HTR-8/SVneo (cell line): Measurements from ENCODE around the gene ANKFN1.
"Not testable (repeated sequence)": the region's sequence is repeated elsewhere in the genome, so short reads cannot be mapped to it uniquely, and the experiment has no call there.

ENCODE experiments used
- DNase-seq: peaks from one replicate; pipeline ENCODE4 v3.0.0; 2011; ENCODE audit warnings: low spot score, mixed read lengths; ENCODE audit not compliant: insufficient read length
- FAIRE-seq: peaks from 2 replicates; lab custom pipeline; 2011; peaks lifted over from hg19 to GRCh38; lab: Jason Lieb, UNC

ANKFN1 gene

GRCh38 chr17:56262803-56263202 is 109.5 kb downstream of the ANKFN1 start:
- DNase-seq (no peak), FAIRE-seq (no peak)

- FAIRE-seq (no peak), DNase-seq (no peak)
Observed at GRCh38 chr17:56269556-56270389, 116.5 kb downstream of the ANKFN1 start.

DNA sequence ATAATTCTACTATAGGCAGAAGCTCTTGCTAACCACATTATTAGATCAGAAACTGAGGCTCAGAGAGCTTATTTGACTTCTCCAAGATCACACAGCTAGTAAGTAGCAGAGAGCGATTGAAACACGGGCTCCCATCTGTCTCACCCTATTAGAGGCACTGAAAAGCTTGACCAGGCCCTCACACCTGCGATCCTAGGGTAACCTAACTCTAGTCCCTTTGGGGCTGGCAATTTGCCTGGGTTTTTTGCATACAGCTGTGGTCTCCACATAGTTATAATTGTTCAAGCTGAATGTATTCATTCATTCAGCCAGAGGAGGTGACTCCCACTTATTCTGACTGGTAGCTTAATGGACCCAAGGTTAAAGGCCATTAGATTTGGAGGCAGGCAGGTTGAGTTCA is 121.2 kb downstream of the ANKFN1 start:
- FAIRE-seq, result no peak
- DNase-seq, result no peak

DNA sequence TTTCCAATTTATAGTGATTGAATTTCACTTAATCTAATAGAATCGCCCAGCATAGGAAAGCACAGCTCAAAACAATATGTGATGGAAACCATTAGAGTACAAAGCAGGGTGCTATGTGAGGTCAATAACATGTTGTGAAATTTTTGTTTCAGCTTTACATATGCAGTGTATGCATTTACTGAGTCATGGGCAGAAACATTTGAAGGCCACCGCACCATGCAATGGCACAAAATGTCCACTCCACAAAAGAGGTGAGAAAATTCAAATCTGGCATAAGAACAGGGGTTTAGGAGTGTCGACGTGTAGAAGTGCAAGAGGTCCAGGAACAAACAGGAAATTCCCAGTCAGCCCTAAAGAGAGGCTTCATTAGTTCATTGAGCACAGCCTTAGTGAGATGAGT is 131.2 kb downstream of the ANKFN1 start:
- DNase-seq (no peak), FAIRE-seq (no peak)

GRCh38 chr17:56288786-56289185 is 135.5 kb downstream of the ANKFN1 start:
- not testable (repeated sequence) for DNase-seq
- peak; percentile 46 for FAIRE-seq

- FAIRE-seq (no peak), DNase-seq (no peak)
Observed at GRCh38 chr17:56289321-56289720, 136.0 kb downstream of the ANKFN1 start.

DNA sequence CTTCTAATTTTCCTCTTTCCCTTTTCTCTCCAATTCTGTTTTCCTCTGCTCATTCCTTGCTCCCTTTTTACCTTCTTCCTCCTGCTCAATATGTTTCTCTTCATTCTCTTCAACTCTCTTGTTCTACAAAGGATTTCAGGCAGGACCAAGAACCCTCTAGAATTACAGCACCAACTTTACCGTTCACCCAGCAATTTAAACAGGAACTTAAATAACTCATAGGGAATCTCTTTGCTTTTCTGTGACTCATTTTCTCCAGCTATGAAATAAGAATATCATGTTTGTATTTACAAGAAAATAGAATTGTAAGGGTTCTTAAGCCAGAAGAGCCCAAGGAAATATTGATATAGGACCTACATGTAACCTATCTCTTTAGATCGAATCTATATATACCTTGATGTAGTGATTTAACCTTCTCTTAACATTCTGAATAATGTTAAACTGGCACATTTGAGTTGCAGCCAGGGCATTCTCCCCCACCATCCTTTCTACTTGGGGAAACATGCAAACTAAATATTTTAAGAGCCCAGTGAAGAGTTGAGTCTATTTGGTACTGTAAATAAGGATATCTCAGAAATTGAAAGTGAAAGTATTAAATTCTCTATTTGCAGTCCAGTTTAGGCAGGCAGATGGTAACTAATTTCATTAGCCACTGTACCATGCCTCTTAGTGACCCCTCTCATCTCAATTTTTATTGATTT is 137.0 kb downstream of the ANKFN1 start:
- DNase-seq (no peak), FAIRE-seq (no peak)

- peak; percentile 69 for FAIRE-seq
- DNase-seq, result no peak
Observed at GRCh38 chr17:56290802-56291118, 137.5 kb downstream of the ANKFN1 start.

GRCh38 chr17:56291226-56291805 is 138.0 kb downstream of the ANKFN1 start:
- no peak for DNase-seq
- FAIRE-seq, result peak; percentile 48

DNA sequence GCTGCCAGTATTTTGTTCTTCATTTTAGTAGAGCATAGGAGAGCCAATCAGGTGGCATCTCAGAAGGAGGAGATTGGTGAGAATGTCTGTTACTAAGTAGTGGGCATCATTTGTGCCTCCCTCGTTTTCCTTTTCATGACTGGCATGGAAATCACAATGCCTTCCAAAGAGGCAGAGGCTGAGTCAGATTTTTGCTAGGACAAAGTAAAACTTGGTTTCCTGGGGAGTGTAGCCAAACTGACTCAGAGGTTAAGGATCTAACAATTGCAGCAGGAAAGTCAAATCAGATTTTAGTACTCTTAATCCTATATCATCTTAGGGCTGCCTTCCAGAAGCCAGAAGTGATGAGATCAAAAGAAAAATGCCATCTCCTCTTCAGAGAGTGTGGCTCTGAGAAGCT is 138.7 kb downstream of the ANKFN1 start:
- DNase-seq (no peak), FAIRE-seq (peak; percentile 4)

DNA sequence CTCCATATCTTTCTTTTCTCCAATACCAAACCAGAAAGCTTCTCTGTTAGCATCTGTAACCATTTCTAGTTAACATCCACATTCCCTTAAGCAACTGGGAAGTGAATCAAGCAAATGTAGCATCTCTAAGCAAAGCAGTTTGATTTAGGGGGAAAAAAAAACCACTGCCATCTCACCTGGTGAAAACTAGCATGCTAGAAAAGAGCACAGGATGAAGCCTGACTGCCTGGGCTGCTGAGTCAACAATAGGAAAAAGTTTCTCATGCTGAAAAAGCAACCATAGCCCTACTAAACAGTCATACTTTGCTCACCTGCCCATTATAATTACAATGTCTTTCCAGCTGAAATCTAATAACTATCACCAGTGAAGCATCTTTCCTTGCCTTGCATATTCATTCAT is 139.3 kb downstream of the ANKFN1 start:
- DNase-seq (no peak), FAIRE-seq (no peak)

GRCh38 chr17:56297184-56297583 is 143.9 kb downstream of the ANKFN1 start:
- DNase-seq, result no peak

DNA sequence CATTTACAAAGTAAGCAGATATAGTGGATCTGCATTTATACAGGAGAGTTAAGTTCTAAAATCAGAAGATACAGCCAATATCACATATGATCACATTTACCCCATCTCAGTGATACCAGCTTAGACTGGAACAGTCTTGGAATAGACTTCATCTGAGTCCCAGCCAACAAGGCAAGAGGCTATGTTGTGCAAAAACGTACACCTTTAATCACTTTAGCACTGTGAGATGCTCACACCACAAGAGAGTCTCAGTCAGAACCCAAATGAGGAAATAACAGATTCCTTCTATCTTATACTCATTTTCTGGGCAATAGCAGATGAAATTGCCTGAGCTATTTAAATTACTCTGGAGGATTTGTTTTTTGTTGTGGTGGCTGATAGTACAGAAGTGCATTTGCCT is 145.6 kb downstream of the ANKFN1 start:
- no peak for DNase-seq
- FAIRE-seq, result peak; percentile 64

More at GRCh38 chr17:56297184-56297583, 143.9 kb downstream of the ANKFN1 start:
- FAIRE-seq, result no peak

DNA sequence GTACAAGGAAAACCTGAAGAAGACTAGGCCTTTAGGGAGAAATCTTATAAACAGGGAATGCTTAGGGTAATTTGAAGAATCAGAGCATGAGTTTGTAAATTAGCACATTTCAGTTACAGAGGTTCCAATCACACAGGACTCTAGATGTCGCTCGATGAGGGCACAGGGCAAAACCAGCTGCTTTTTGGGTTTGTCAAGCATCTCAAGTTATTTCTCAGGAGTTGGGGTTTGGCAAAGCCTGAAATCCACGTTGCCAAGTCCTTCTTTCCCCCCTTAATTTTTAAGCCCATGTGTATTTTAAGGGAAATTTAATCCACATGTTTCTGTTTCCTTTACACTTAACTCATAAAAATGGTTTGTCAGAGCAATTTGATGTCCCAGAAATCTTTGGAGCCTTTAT is 146.9 kb downstream of the ANKFN1 start:
- FAIRE-seq, result no peak
- DNase-seq, result no peak

GRCh38 chr17:56305007-56305406 is 151.7 kb downstream of the ANKFN1 start:
- DNase-seq, result no peak
- no peak for FAIRE-seq

DNA sequence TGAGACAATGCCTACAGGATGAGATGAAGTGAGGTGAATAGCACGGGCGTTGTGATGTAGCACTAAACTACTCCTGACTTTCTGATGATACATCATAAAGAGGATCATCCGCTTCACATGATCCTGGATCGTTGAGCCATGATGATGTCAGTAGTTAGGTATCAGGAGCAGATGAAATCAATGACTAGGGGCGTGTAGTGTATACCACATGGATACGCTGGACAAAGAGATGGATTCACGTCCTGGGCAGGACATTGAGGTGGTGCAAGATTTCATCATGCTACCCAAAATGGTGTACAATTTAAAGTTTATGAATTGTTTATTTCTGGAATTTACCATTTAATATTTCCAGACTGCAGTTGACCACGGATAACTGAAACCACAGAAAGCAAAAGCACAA is 156.6 kb downstream of the ANKFN1 start:
- no peak for DNase-seq
- peak; percentile 46 for FAIRE-seq

- FAIRE-seq (no peak), DNase-seq (no peak)
Observed at GRCh38 chr17:56310782-56311181, 157.5 kb downstream of the ANKFN1 start.

- FAIRE-seq (no peak), DNase-seq (no peak)
Observed at GRCh38 chr17:56313201-56313600, 159.9 kb downstream of the ANKFN1 start.

DNA sequence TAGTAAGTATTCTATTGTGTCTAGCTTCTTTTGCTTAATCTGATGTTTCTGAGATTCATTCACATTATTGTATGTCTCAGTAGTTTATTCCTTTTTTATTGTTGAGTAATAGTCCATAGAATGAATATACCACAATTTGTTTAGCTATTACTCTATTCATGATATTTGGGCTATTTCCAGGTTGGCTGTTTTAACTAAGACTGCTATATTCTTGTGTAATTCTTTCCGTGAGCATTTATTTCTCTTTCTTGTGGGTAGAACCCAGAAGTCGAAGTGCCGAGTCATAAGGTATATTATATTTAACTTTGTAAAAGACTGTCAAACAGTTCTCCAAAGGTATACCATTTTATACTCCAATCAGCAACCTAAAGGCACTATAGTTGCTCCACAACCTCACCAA is 160.8 kb downstream of the ANKFN1 start:
- no peak for FAIRE-seq
- no peak for DNase-seq

DNA sequence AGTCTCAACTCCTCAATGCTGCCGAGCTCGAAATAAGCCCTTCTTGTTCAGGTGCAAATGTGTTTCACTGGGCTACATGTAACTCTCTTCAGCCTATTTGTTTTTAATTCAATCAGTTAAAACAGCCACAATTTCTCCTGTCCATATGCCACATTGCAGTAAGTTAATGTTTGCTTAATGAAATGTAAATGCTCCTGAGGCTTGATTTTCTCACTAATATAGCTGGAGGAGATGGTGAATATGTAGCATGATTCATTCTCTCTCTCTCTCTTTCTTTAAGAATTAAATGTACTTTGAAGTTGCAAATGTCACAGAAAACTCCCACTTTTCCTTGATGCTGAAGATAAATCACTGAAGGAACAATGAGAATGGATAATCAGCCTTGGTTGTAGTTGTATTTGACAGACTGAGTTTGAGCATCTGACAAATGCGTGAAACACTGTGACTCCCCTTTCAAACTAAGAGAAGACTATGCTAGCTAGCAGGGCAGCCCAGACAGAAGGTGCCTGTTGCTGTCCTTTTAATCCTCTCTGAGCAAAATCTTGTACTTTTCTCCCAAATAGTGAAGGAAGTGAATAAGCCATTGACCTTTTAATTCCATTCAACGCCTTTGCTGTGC is 161.8 kb downstream of the ANKFN1 start:
- FAIRE-seq, result peak; percentile 16
- no peak for DNase-seq

GRCh38 chr17:56316604-56317003 is 163.3 kb downstream of the ANKFN1 start:
- DNase-seq (no peak), FAIRE-seq (no peak)
